H4 (cell line): ENCODE measurements around the gene ECI1. TPM values are rescaled to one million over a fixed set of nuclear protein-coding genes. Genes with fewer than 3 reads are reported as not detected.
"Not testable (repeated sequence)": the region's sequence is repeated elsewhere in the genome, so short reads cannot be mapped to it uniquely, and the experiment has no call there.

Source experiments
- DNase-seq: peaks from one replicate; pipeline ENCODE4 v3.0.0-alpha.2; 2015; ENCODE audit warnings: low spot score
- total RNA-seq: library from RNA; depleted of rRNA; stranded (reverse); fragments of >200 nt; shearing (Covaris generic); gene quantifications from 2 replicates; pipeline ENCODE4 v1.2.3, GENCODE V29; 2014

The ECI1 gene
- total RNA-seq, 1 experiment from 2014 or later = 37.6 TPM

GRCh38 chr16:2278956-2279800, 27.8 kb upstream of the ECI1 start:
- DNase-seq = no peak

GRCh38 chr16:2278272-2278608, 26.9 kb upstream of the ECI1 start:
- no peak for DNase-seq

- DNase-seq = no peak
Measured at GRCh38 chr16:2277466-2278271, 26.3 kb upstream of the ECI1 start.

GRCh38 chr16:2276368-2277195, 25.2 kb upstream of the ECI1 start:
- no peak for DNase-seq

GRCh38 chr16:2275476-2276367, 24.3 kb upstream of the ECI1 start:
- DNase-seq = no peak

GRCh38 chr16:2273931-2274330, 22.5 kb upstream of the ECI1 start:
- DNase-seq = no peak

- DNase-seq = no peak
Measured at GRCh38 chr16:2273484-2273883, 22.1 kb upstream of the ECI1 start.

GRCh38 chr16:2271848-2272461, 20.6 kb upstream of the ECI1 start:
- no peak for DNase-seq

- DNase-seq = no peak
Measured at GRCh38 chr16:2270588-2271470, 19.4 kb upstream of the ECI1 start.

- no peak for DNase-seq
Measured at GRCh38 chr16:2270070-2270462, 18.7 kb upstream of the ECI1 start.

- DNase-seq = peak; percentile 89
Measured at GRCh38 chr16:2267913-2268666, 16.7 kb upstream of the ECI1 start, which contains the start of gene RNPS1. Gene RNPS1 (minus strand): TSS chr16:2268126. CDS start chr16:2264643, 3,483 bp downstream.

GRCh38 chr16:2267505-2267912, 16.1 kb upstream of the ECI1 start:
- DNase-seq = peak; percentile 36

GRCh38 chr16:2266887-2267286, 15.5 kb upstream of the ECI1 start:
- not testable (repeated sequence) for DNase-seq

- DNase-seq = not testable (repeated sequence)
Measured at GRCh38 chr16:2263026-2263425, 11.6 kb upstream of the ECI1 start.

- DNase-seq = no peak
Measured at GRCh38 chr16:2260250-2260649, 8.9 kb upstream of the ECI1 start.

- not testable (repeated sequence) for DNase-seq
Measured at GRCh38 chr16:2258530-2258929, 7.1 kb upstream of the ECI1 start.

- DNase-seq = no peak
Measured at GRCh38 chr16:2257726-2258125, 6.3 kb upstream of the ECI1 start.

- no peak for DNase-seq
Measured at GRCh38 chr16:2256531-2257140, 5.2 kb upstream of the ECI1 start.
